Osteoblast (primary cell): ENCODE results near the gene CACNA1C. TPM values are rescaled to one million over a fixed set of nuclear protein-coding genes. Genes with fewer than 3 reads are reported as not detected.

Experiments
- DNase-seq: peaks from one replicate; pipeline ENCODE4 v3.0.0; 2011; ENCODE audit warnings: low spot score, mixed read lengths; ENCODE audit not compliant: insufficient read length; ENCODE audit errors: missing footprints
- H2AFZ ChIP-seq: 2 replicates; pipeline ENCODE4 v1.6.0; 2011; ENCODE audit warnings: mild to moderate bottlenecking, low read length
- H3K27ac ChIP-seq: 2 replicates; pipeline ENCODE4 v1.5.1; 2011; ENCODE audit warnings: mild to moderate bottlenecking, low read depth, low read length, moderate library complexity
- H3K27me3 ChIP-seq: 2 replicates; pipeline ENCODE4 v1.6.0; 2012; ENCODE audit warnings: mild to moderate bottlenecking, control low read depth, inconsistent platforms, low read length, moderate library complexity; ENCODE audit not compliant: insufficient read depth
- H3K36me3 ChIP-seq: 2 replicates; pipeline ENCODE4 v1.5.1; 2011; ENCODE audit warnings: mild to moderate bottlenecking, low read length, control low read depth, moderate library complexity; ENCODE audit not compliant: insufficient read depth
- H3K4me1 ChIP-seq: 2 replicates; pipeline ENCODE4 v1.5.1; 2011; ENCODE audit warnings: mild to moderate bottlenecking, low read length, control low read depth, moderate library complexity; ENCODE audit not compliant: insufficient read depth
- H3K4me2 ChIP-seq: 2 replicates; pipeline ENCODE4 v1.6.0; 2011; ENCODE audit warnings: mild to moderate bottlenecking, low read length; ENCODE audit not compliant: insufficient read depth
- H3K4me3 ChIP-seq: fragments of 200-600 bp; sonication (generic); 3 replicates; pipeline ENCODE4 v1.5.1; 2012; ENCODE audit warnings: mild to moderate bottlenecking, low read length, inconsistent platforms; ENCODE audit not compliant: insufficient read depth
- H3K79me2 ChIP-seq: 2 replicates; pipeline ENCODE4 v1.6.0; 2012; ENCODE audit warnings: mild to moderate bottlenecking, low read length, control low read depth, inconsistent platforms; ENCODE audit not compliant: insufficient read depth
- H3K9me3 ChIP-seq: 2 replicates; pipeline ENCODE4 v1.5.1; 2011; ENCODE audit warnings: low read depth, low read length, control low read depth
- H4K20me1 ChIP-seq: 2 replicates; pipeline ENCODE4 v1.6.0; 2012; ENCODE audit warnings: mild to moderate bottlenecking, low read length, control low read depth; ENCODE audit not compliant: insufficient read depth
- total RNA-seq: library from RNA; depleted of rRNA; stranded (reverse); fragments of >200 nt; gene quantifications from 2 replicates; pipeline ENCODE4 v1.2.3, GENCODE V29; 2012
- TF ChIP-seq, protein P1 (sequence below): IDR thresholded peaks from 2 replicates; pipeline ENCODE4 v1.5.1; 2011; ENCODE audit warnings: mild to moderate bottlenecking, low read depth, low read length, moderate library complexity; ENCODE audit errors: extremely low read depth

The CACNA1C gene
- total RNA-seq, 1 donor, result 19.2 TPM

DNA sequence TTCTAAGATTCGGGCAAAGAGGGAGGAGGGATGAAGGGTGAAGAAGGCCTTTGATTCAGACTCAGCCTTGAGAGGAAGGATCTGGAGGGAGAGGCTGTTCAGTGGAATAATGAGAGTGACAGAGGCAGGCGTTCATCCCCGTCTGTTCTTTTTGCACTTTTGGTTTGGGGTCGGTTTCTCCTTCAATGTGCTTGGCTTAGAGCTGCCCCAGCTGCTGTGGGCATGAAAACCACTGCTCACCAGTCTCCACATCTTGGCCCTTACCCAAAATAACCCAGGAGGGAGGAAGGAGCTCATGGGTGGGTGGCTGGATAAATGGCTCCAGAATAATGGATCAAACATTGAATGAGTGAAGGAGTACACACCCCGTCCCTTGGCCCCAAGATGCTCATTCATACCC lies 480.2 kb downstream of the CACNA1C start:
- Histone ChIP-seq H3K4me1 (no peaks in the 10 kb centered on the region), H3K36me3 (peaks cover 3% of the 10 kb centered on the region), H3K9me3 (no peaks in the 10 kb centered on the region), H3K27ac (no peak overlapping the region), H3K79me2 (no peaks in the 10 kb centered on the region), H2AFZ (no peak overlapping the region), H3K4me2 (no peak overlapping the region), H4K20me1 (peaks cover 3% of the 10 kb centered on the region), H3K27me3 (no peaks in the 10 kb centered on the region), H3K4me3 (no peak overlapping the region)
- TF ChIP-seq, protein P1, sequence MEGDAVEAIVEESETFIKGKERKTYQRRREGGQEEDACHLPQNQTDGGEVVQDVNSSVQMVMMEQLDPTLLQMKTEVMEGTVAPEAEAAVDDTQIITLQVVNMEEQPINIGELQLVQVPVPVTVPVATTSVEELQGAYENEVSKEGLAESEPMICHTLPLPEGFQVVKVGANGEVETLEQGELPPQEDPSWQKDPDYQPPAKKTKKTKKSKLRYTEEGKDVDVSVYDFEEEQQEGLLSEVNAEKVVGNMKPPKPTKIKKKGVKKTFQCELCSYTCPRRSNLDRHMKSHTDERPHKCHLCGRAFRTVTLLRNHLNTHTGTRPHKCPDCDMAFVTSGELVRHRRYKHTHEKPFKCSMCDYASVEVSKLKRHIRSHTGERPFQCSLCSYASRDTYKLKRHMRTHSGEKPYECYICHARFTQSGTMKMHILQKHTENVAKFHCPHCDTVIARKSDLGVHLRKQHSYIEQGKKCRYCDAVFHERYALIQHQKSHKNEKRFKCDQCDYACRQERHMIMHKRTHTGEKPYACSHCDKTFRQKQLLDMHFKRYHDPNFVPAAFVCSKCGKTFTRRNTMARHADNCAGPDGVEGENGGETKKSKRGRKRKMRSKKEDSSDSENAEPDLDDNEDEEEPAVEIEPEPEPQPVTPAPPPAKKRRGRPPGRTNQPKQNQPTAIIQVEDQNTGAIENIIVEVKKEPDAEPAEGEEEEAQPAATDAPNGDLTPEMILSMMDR, result no peak
- no peak for DNase-seq

DNA sequence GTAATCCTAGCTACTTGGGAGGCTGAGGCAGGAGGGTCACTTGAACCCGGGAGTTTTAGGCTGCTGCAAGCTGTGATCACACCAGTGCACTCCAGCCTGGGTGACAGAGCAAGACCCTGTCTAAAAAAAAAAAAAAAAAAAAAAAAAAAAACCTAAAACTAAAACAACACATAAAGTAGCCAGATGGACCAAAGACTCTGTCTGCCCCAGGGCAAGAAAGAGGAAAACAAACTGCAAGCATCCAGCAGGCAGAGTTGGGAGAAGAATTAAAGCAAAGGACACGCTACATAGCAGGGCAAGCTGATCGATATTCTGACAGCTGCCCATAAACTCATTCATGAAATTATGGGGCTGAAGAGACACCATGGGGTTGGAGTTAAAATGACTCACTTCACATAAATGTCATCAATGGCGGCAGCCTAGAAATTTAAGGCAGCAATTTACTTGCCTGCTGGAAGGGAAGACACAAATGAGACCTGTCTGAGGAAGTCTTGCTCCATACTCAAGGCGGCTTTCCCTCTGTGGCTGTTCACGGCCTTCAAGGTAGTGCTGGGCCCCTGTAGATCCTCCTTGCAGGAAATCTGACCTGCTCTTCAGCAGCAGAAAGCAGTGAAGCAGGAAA lies 482.9 kb downstream of the CACNA1C start:
- Histone ChIP-seq H2AFZ (no peak overlapping the region), H3K79me2 (no peaks in the 10 kb centered on the region), H3K9me3 (no peaks in the 10 kb centered on the region), H3K27me3 (no peaks in the 10 kb centered on the region), H3K4me1 (no peaks in the 10 kb centered on the region), H3K36me3 (peaks cover 3% of the 10 kb centered on the region), H3K4me3 (no peak overlapping the region), H3K27ac (no peak overlapping the region), H4K20me1 (no peaks in the 10 kb centered on the region), H3K4me2 (no peak overlapping the region)
- TF ChIP-seq, protein P1, result no peak
- no peak for DNase-seq

DNA sequence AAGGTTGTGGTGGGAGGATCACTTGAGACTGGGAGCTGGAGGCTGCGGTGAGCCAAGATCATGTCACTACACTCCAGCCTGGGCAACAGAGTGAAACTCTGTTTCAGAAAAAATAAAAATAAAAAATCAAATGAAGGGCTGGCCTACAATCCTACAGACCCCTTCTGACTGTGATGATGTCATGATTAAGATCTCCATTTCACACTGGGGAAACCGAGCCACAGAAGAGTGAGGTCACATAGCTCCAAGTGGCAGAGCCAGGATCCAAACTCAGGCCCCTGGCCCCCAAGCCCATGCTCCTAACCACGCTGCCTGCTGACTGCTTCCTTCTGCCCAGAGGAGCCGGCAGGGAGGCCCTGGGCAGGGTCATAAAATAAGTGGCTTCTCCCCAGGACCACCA lies 483.9 kb downstream of the CACNA1C start:
- H4K20me1 ChIP-seq, result no peaks in the 10 kb centered on the region
- no peak for DNase-seq
- no peaks in the 10 kb centered on the region for H3K36me3 ChIP-seq
- H2AFZ ChIP-seq, result no peak overlapping the region
- no peak overlapping the region for H3K4me3 ChIP-seq
- H3K4me1 ChIP-seq, result no peaks in the 10 kb centered on the region
- H3K9me3 ChIP-seq, result no peaks in the 10 kb centered on the region
- TF ChIP-seq, protein P1, result no peak
- no peak overlapping the region for H3K27ac ChIP-seq
- no peaks in the 10 kb centered on the region for H3K79me2 ChIP-seq
- H3K27me3 ChIP-seq, result no peaks in the 10 kb centered on the region
- H3K4me2 ChIP-seq, result no peak overlapping the region

DNA sequence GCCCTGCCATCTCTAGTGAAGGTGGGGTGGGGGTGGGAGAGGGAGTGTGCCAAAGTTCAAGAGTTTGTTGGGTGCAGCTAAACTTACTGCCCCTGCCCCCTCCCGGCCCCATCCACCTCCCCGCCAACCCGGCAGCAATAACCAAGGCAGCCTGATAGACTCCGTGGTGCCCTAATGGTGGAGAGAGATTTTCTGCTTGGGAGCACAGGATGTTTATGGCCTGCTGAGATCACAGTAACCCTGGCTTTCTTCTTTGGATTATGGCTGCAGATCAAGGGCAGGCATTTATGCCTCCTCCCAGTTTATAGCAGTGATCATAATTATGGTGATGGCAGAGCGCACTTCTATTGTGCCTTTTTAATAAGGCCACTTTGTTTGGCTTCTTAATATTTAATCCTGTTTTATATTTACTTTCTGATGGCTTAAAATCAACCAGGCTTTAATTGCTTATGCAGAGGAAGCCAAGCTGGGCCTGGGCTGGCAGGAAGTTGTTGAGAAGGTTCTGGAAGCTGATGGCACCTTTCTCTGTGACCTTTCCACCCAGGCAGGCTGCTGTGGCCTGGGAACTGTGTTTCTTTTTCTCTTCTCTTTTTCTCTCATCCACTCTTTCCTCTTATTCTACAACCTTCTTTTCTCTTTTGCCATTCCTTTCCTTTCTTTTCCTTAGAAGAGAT lies 485.2 kb downstream of the CACNA1C start:
- Histone ChIP-seq H3K27me3 (no peaks in the 10 kb centered on the region), H3K4me2 (no peak overlapping the region), H3K9me3 (no peaks in the 10 kb centered on the region), H3K36me3 (no peaks in the 10 kb centered on the region), H4K20me1 (no peaks in the 10 kb centered on the region), H3K4me1 (no peaks in the 10 kb centered on the region), H3K27ac (no peak overlapping the region), H3K79me2 (no peaks in the 10 kb centered on the region), H3K4me3 (no peak overlapping the region), H2AFZ (no peak overlapping the region)
- TF ChIP-seq, protein P1, result no peak
- no peak for DNase-seq
